NB4 (cell line): ENCODE measurements around the gene KRT32.

Source experiments
- CTCF ChIP-seq: IDR thresholded peaks from one replicate; pipeline ENCODE4 v1.5.1; 2012; ENCODE audit warnings: low read depth, low read length
- MAX ChIP-seq: IDR thresholded peaks from 2 replicates; pipeline ENCODE4 v1.6.1; 2011; ENCODE audit warnings: low read depth, low read length
- POLR2A ChIP-seq: IDR thresholded peaks from 2 replicates; pipeline ENCODE4 v1.6.1; 2011; ENCODE audit warnings: mild to moderate bottlenecking; ENCODE audit not compliant: insufficient read length; ENCODE audit errors: extremely low read depth

GRCh38 chr17:41448506-41448905, 18.7 kb downstream of the KRT32 start:
- TF ChIP-seq CTCF (no peak), POLR2A (no peak), MAX (no peak)
